HL-60 (cell line): ENCODE results near the gene PPP2R3C.

ENCODE experiments used
- CTCF ChIP-seq: IDR thresholded peaks from one replicate; pipeline ENCODE4 v1.5.1; 2011; ENCODE audit warnings: low read length, control low read depth, inconsistent platforms; ENCODE audit not compliant: insufficient read depth
- REST ChIP-seq: IDR thresholded peaks from 2 replicates; pipeline ENCODE4 v1.6.1; 2012; ENCODE audit warnings: low read depth; ENCODE audit not compliant: insufficient replicate concordance

- TF ChIP-seq CTCF (no peak), REST (no peak)
These were observed 534 bp downstream of the PPP2R3C start for GRCh38 chr14:35121026-35121886.
